HEK293 (cell line): ENCODE results near the gene NR3C2.

Experiments used
- CTCF ChIA-PET: fragments of 350-600 bp; formaldehyde crosslinking; extraction: SDS; loops from one replicate; lab custom pipeline; 2021; ENCODE audit warnings: antibody characterized with exemption; lab: Yijun Ruan, JAX
- POLR2A ChIA-PET: fragments of 300-600 bp; formaldehyde crosslinking; extraction: SDS; loops from one replicate; lab custom pipeline; 2020; ENCODE audit warnings: antibody characterized with exemption, inconsistent platforms; lab: Yijun Ruan, JAX
- H3K27ac ChIP-seq: fragments of 200-500 bp; sonication (Bioruptor generic); 2 replicates; pipeline ENCODE4 v1.5.1; 2014; ENCODE audit warnings: low read depth, low read length, control low read depth, inconsistent platforms; ENCODE audit errors: extremely low read depth
- H3K36me3 ChIP-seq, 2 experiments: fragments of 200-500 bp in 1 of 2; sonication (Bioruptor generic) in 1 of 2; 1 replicate in 1 of 2; 2 replicates in 1 of 2; pipeline ENCODE4 v1.5.1; 2014 to 2017; ENCODE audit warnings: inconsistent platforms in 2 of 2, low read length in 2 of 2; ENCODE audit not compliant: control insufficient read depth in 2 of 2, insufficient read depth in 1 of 2
- H3K4me1 ChIP-seq: fragments of 200-500 bp; sonication (Bioruptor generic); 2 replicates; pipeline ENCODE4 v1.5.1; 2014; ENCODE audit warnings: mild to moderate bottlenecking, low read length, inconsistent platforms; ENCODE audit not compliant: control insufficient read depth, insufficient read depth
- H3K4me3 ChIP-seq: 2 replicates; pipeline ENCODE4 v1.5.1; 2011; ENCODE audit warnings: low read depth, mild to moderate bottlenecking, control low read depth, low read length, moderate library complexity
- H3K9me3 ChIP-seq: fragments of 200-500 bp; sonication (Bioruptor generic); 2 replicates; pipeline ENCODE4 v1.5.1; 2014; ENCODE audit warnings: low read depth, low read length, inconsistent platforms; ENCODE audit not compliant: control insufficient read depth, insufficient read depth
- GLI4 ChIP-seq: fragments of 450-650 bp; formaldehyde crosslinking; IDR thresholded peaks from 2 replicates; pipeline ENCODE4 v1.5.1; 2016; ENCODE audit warnings: missing biosample characterization, missing genetic modification characterization
- KLF16 ChIP-seq: fragments of 450-650 bp; formaldehyde crosslinking; IDR thresholded peaks from 2 replicates; pipeline ENCODE4 v1.5.1; 2017; ENCODE audit warnings: missing biosample characterization, missing genetic modification characterization
- KLF7 ChIP-seq: fragments of 450-650 bp; formaldehyde crosslinking; IDR thresholded peaks from 2 replicates; pipeline ENCODE4 v1.5.1; 2016; ENCODE audit warnings: missing biosample characterization, missing genetic modification characterization, borderline replicate concordance
- SCRT2 ChIP-seq: fragments of 450-650 bp; formaldehyde crosslinking; IDR thresholded peaks from 2 replicates; pipeline ENCODE4 v1.5.1; 2016; ENCODE audit warnings: missing biosample characterization, missing genetic modification characterization
- ZNF23 ChIP-seq: fragments of 450-650 bp; formaldehyde crosslinking; IDR thresholded peaks from 2 replicates; pipeline ENCODE4 v1.5.1; 2016; ENCODE audit warnings: missing biosample characterization, missing genetic modification characterization, borderline replicate concordance
- ZNF280D ChIP-seq: fragments of 450-650 bp; formaldehyde crosslinking; IDR thresholded peaks from 2 replicates; pipeline ENCODE4 v1.5.1; 2016; ENCODE audit warnings: missing biosample characterization, missing genetic modification characterization
- ZNF48 ChIP-seq: fragments of 450-650 bp; formaldehyde crosslinking; IDR thresholded peaks from 2 replicates; pipeline ENCODE4 v1.5.1; 2016; ENCODE audit warnings: missing biosample characterization, missing genetic modification characterization
- ZNF76 ChIP-seq: fragments of 450-650 bp; formaldehyde crosslinking; IDR thresholded peaks from 2 replicates; pipeline ENCODE4; 2016; ENCODE audit warnings: low read depth, missing biosample characterization, missing genetic modification characterization, borderline replicate concordance
- ZSCAN4 ChIP-seq: fragments of 450-650 bp; formaldehyde crosslinking; IDR thresholded peaks from 2 replicates; pipeline ENCODE4 v1.5.1; 2017; ENCODE audit warnings: missing biosample characterization, missing genetic modification characterization
- ZXDB ChIP-seq: fragments of 450-650 bp; formaldehyde crosslinking; IDR thresholded peaks from 2 replicates; pipeline ENCODE4 v1.5.1; 2016; ENCODE audit warnings: missing biosample characterization, missing genetic modification characterization
- TF ChIP-seq, protein P1 (sequence below): fragments of 450-650 bp; formaldehyde crosslinking; IDR thresholded peaks from 2 replicates; pipeline ENCODE4 v1.5.1; 2016; ENCODE audit warnings: missing biosample characterization, missing genetic modification characterization
- TF ChIP-seq, protein P2 (sequence below): fragments of 450-650 bp; formaldehyde crosslinking; IDR thresholded peaks from 2 replicates; pipeline ENCODE4 v1.5.1; 2017; ENCODE audit warnings: missing biosample characterization, missing genetic modification characterization
- TF ChIP-seq, protein P3 (sequence below): fragments of 450-650 bp; IDR thresholded peaks from 2 replicates; pipeline ENCODE4 v1.5.1; 2018; ENCODE audit warnings: missing biosample characterization, mild to moderate bottlenecking, missing genetic modification characterization
- TF ChIP-seq, protein P4 (sequence below): fragments of 450-650 bp; formaldehyde crosslinking; IDR thresholded peaks from 2 replicates; pipeline ENCODE4 v1.5.1; 2017; ENCODE audit warnings: missing biosample characterization, mild to moderate bottlenecking, missing genetic modification characterization, moderate library complexity

Gene NR3C2

DNA sequence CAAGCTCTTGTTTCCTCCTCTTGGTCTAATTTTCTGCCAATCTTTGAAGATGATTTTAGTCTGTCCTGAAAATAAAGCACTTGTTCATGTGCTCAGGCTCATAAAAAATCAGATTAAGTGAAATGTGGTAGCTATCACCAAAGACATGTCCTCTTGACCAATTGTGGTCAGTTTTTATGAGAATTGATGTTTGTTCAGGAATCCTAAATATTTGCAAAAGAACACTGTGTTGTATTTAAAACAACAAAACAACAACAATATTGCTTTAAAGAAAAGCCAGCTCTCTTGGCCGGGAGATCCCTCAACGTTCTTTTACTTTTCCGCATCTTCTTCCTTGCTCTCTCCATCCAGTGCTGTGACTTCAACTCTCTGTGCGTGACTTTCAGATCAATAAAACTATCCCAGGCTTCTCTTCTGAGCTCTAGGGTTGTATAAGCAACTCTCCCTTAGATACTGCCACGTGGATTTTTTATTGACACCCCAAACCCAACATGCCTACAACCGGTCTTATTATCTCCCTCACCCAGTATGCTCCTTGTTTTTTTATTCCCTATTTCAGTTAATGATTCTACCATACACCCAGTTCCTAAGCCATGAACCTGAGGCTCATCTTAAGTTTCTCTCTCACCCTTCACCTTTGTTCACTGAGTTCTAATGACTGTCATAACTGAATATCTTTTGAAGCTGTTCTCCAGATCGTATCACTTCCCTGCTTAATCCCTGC lies 400.4 kb downstream of the NR3C2 start (continued):
- TF ChIP-seq, protein P1, sequence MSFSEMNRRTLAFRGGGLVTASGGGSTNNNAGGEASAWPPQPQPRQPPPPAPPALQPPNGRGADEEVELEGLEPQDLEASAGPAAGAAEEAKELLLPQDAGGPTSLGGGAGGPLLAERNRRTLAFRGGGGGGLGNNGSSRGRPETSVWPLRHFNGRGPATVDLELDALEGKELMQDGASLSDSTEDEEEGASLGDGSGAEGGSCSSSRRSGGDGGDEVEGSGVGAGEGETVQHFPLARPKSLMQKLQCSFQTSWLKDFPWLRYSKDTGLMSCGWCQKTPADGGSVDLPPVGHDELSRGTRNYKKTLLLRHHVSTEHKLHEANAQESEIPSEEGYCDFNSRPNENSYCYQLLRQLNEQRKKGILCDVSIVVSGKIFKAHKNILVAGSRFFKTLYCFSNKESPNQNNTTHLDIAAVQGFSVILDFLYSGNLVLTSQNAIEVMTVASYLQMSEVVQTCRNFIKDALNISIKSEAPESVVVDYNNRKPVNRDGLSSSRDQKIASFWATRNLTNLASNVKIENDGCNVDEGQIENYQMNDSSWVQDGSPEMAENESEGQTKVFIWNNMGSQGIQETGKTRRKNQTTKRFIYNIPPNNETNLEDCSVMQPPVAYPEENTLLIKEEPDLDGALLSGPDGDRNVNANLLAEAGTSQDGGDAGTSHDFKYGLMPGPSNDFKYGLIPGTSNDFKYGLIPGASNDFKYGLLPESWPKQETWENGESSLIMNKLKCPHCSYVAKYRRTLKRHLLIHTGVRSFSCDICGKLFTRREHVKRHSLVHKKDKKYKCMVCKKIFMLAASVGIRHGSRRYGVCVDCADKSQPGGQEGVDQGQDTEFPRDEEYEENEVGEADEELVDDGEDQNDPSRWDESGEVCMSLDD (tag by site-specific recombination), result no peak
- TF ChIP-seq ZNF76, result no peak

DNA sequence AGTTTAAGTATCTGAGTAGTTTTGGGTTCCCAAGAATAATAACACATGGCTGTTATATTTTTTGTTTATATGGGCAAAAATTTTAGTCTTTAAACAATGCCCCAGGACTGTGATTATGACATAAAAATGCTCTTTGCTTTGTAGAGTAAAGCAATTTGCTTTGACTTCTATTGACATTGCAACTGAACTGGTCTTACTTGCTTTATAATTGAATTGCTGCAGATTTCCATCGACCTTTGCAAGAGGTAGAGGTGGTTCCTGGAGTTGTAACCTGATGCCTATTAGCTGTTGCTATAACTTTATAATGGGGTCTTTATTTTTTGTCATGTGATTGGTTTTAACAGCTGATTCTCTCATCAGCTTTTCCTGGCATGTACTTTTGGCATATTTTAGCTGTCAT lies 407.4 kb downstream of the NR3C2 start:
- Histone ChIP-seq H3K9me3 (no peaks in the 10 kb centered on the region), H3K36me3 (no peaks in the 10 kb centered on the region), H3K4me3 (no peak overlapping the region), H3K4me1 (peaks cover 2% of the 10 kb centered on the region; the same call in 1 of the 2 replicates), H3K27ac (no peak overlapping the region)
- CTCF ChIA-PET, result no interaction called here
- POLR2A ChIA-PET, result interaction anchor here (0.7 kb wide), 1 partner anchor 10 kb away, joined by 3 read pairs; no protein-coding TSS in a partner anchor
- no peak for TF ChIP-seq GLI4 (tag by site-specific recombination)
- TF ChIP-seq, protein P2, sequence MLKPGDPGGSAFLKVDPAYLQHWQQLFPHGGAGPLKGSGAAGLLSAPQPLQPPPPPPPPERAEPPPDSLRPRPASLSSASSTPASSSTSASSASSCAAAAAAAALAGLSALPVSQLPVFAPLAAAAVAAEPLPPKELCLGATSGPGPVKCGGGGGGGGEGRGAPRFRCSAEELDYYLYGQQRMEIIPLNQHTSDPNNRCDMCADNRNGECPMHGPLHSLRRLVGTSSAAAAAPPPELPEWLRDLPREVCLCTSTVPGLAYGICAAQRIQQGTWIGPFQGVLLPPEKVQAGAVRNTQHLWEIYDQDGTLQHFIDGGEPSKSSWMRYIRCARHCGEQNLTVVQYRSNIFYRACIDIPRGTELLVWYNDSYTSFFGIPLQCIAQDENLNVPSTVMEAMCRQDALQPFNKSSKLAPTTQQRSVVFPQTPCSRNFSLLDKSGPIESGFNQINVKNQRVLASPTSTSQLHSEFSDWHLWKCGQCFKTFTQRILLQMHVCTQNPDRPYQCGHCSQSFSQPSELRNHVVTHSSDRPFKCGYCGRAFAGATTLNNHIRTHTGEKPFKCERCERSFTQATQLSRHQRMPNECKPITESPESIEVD (tag by site-specific recombination), result 0 out of 2 replicates have a peak, but pooled peaks have one; percentile 7
- TF ChIP-seq, protein P3, sequence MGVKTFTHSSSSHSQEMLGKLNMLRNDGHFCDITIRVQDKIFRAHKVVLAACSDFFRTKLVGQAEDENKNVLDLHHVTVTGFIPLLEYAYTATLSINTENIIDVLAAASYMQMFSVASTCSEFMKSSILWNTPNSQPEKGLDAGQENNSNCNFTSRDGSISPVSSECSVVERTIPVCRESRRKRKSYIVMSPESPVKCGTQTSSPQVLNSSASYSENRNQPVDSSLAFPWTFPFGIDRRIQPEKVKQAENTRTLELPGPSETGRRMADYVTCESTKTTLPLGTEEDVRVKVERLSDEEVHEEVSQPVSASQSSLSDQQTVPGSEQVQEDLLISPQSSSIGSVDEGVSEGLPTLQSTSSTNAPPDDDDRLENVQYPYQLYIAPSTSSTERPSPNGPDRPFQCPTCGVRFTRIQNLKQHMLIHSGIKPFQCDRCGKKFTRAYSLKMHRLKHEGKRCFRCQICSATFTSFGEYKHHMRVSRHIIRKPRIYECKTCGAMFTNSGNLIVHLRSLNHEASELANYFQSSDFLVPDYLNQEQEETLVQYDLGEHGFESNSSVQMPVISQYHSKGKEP, result 0 out of 2 replicates have a peak, but pooled peaks have one; percentile 24
- TF ChIP-seq, protein P1 (tag by site-specific recombination), result no peak
- no peak for TF ChIP-seq ZSCAN4 (tag by site-specific recombination)
- no peak for TF ChIP-seq ZNF280D (tag by site-specific recombination)
- no peak for TF ChIP-seq ZNF48 (tag by site-specific recombination)
- no peak for TF ChIP-seq ZXDB (tag by site-specific recombination)
- TF ChIP-seq, protein P4, sequence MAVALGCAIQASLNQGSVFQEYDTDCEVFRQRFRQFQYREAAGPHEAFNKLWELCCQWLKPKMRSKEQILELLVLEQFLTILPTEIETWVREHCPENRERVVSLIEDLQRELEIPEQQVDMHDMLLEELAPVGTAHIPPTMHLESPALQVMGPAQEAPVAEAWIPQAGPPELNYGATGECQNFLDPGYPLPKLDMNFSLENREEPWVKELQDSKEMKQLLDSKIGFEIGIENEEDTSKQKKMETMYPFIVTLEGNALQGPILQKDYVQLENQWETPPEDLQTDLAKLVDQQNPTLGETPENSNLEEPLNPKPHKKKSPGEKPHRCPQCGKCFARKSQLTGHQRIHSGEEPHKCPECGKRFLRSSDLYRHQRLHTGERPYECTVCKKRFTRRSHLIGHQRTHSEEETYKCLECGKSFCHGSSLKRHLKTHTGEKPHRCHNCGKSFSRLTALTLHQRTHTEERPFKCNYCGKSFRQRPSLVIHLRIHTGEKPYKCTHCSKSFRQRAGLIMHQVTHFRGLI (tag by site-specific recombination), result no peak
- no peak for TF ChIP-seq ZNF23
- no peak for TF ChIP-seq SCRT2 (tag by site-specific recombination)
- no peak for TF ChIP-seq KLF7 (tag by site-specific recombination)
- TF ChIP-seq KLF16 (tag by site-specific recombination), result no peak
